HepG2 (cell line): ENCODE data around the gene REEP2. TPM values are rescaled to one million over a fixed set of nuclear protein-coding genes. Genes with fewer than 3 reads are reported as not detected.

Source experiments
- ATAC-seq: fragments of 200-7000 bp; cut with Tn5 transposase; 3 replicates; pipeline ENCODE4 v1.9.1; 2020; ENCODE audit warnings: mild to moderate bottlenecking, moderate library complexity
- BruUV-seq: library from RNA; stranded (reverse); fragments of 400-500 nt; replicated peaks from 2 replicates; lab custom pipeline; 2021; lab: Mats Ljungman, UMichigan
- CTCF ChIA-PET: fragments of 300-600 bp; formaldehyde crosslinking; extraction: SDS; loops from one replicate; lab custom pipeline; 2021; ENCODE audit warnings: low total read pairs, inconsistent platforms, low intra/inter-chr PET ratio; lab: Yijun Ruan, JAX
- POLR2A ChIA-PET: fragments of 350-600 bp; sonication (Branson Sonifier 250); formaldehyde crosslinking; loops from one replicate; lab custom pipeline; 2020; ENCODE audit warnings: antibody characterized with exemption, inconsistent platforms; lab: Yijun Ruan, JAX
- DNase-seq: peaks from one replicate; pipeline ENCODE4 v3.0.0-alpha.2; 2015; ENCODE audit warnings: low spot score
- FAIRE-seq: peaks from 3 replicates; lab custom pipeline; 2011; peaks lifted over from hg19 to GRCh38; lab: Jason Lieb, UNC
- H2AFZ ChIP-seq: one replicate; pipeline ENCODE4 v1.6.1; 2011; ENCODE audit warnings: low read length, inconsistent platforms
- H3K27ac ChIP-seq: fragments of 300-600 bp; 3 replicates; pipeline ENCODE4 v1.8.0; 2011; ENCODE audit warnings: mixed run types, mild to moderate bottlenecking, mixed read lengths, low read length, inconsistent platforms; ENCODE audit not compliant: insufficient read depth; ENCODE audit errors: extremely low read length
- H3K27me3 ChIP-seq, 2 experiments: fragments of 200-600 bp in 1 of 2; 2 replicates in 1 of 2; 3 replicates in 1 of 2; pipeline versions ENCODE4 v1.6.0 to v1.8.0; 2011; ENCODE audit warnings: low read length in 2 of 2, mild to moderate bottlenecking in 2 of 2, moderate library complexity in 2 of 2, inconsistent platforms in 1 of 2; ENCODE audit not compliant: insufficient read depth in 2 of 2, control insufficient read depth in 1 of 2
- H3K36me3 ChIP-seq, 2 experiments: fragments of 200-600 bp in 1 of 2; replicated peaks in 1 of 2; 2 replicates in 1 of 2; 3 replicates in 1 of 2; pipeline versions ENCODE4 v1.5.1 to v1.8.0; 2011; ENCODE audit warnings: low read length in 2 of 2, inconsistent platforms in 1 of 2; ENCODE audit not compliant: insufficient read depth in 2 of 2, control insufficient read depth in 1 of 2
- H3K4me1 ChIP-seq: 2 replicates; pipeline ENCODE4 v1.5.1; 2012; ENCODE audit warnings: low read length, inconsistent platforms; ENCODE audit not compliant: insufficient read depth
- H3K4me2 ChIP-seq: 2 replicates; pipeline ENCODE4 v1.6.0; 2011; ENCODE audit warnings: low read depth, low read length, inconsistent platforms
- H3K4me3 ChIP-seq, 3 experiments: fragments of 200-600 bp in 1 of 3; sonication (generic), shearing (Covaris generic) in 1 of 3; replicated peaks in 1 of 3; 2 replicates each; pipeline ENCODE4 v1.5.1; 2011 to 2016; ENCODE audit warnings: low read length in 3 of 3, inconsistent platforms in 2 of 3, low read depth in 2 of 3, mild to moderate bottlenecking in 2 of 3, control low read depth in 1 of 3, mixed read lengths in 1 of 3; ENCODE audit not compliant: insufficient read depth in 1 of 3
- H3K79me2 ChIP-seq: one replicate; pipeline ENCODE4 v1.6.1; 2011; ENCODE audit warnings: low read length, inconsistent platforms; ENCODE audit not compliant: insufficient read depth
- H3K9ac ChIP-seq: 2 replicates; pipeline ENCODE4 v1.6.0; 2011; ENCODE audit warnings: mild to moderate bottlenecking, low read depth, low read length, inconsistent platforms; ENCODE audit not compliant: insufficient read depth
- H3K9me3 ChIP-seq: 2 replicates; pipeline ENCODE4 v1.5.1; 2012; ENCODE audit warnings: mild to moderate bottlenecking, low read length
- H4K20me1 ChIP-seq: 2 replicates; pipeline ENCODE4 v1.6.0; 2011; ENCODE audit warnings: inconsistent platforms, mild to moderate bottlenecking, low read length, moderate library complexity; ENCODE audit not compliant: insufficient read depth
- ATRX ChIP-seq: sonication (generic); formaldehyde crosslinking; IDR thresholded peaks from 2 replicates; pipeline ENCODE4 v1.4.0; 2020; ENCODE audit warnings: missing genetic modification reagents, borderline replicate concordance
- CBX2 ChIP-seq, 2 experiments: fragments of 200-600 bp in 1 of 2; sonication (generic); formaldehyde crosslinking in 1 of 2; IDR thresholded peaks; 2 replicates each; pipeline versions ENCODE4 v1.7.0 to v1.8.1; 2018 to 2022; ENCODE audit warnings: low read depth in 2 of 2, low read length in 1 of 2, mild to moderate bottlenecking in 1 of 2, missing genetic modification reagents in 1 of 2
- CTCF ChIP-seq: sonication (generic); formaldehyde crosslinking; IDR thresholded peaks from 2 replicates; pipeline ENCODE4 v1.5.0; 2020; ENCODE audit warnings: mild to moderate bottlenecking, missing genetic modification reagents, moderate library complexity
- DNMT3B ChIP-seq: conservative IDR thresholded peaks from 2 replicates; pipeline ENCODE4 v1.6.1; 2016; ENCODE audit warnings: missing biosample characterization, control low read depth
- GLMP ChIP-seq: sonication (generic); formaldehyde crosslinking; IDR thresholded peaks from 2 replicates; pipeline ENCODE4 v1.9.0; 2021; ENCODE audit warnings: missing genetic modification reagents, mild to moderate bottlenecking, borderline replicate concordance
- NR2F2 ChIP-seq: IDR thresholded peaks from 2 replicates; pipeline ENCODE4 v1.6.1; 2012; ENCODE audit warnings: low read depth, inconsistent platforms, borderline replicate concordance
- NR2F6 ChIP-seq, 2 experiments: IDR thresholded peaks; 2 replicates each; pipeline ENCODE4 v1.6.1; 2016; ENCODE audit warnings: antibody characterized with exemption in 1 of 2, mild to moderate bottlenecking in 1 of 2
- REXO4 ChIP-seq: sonication (generic); formaldehyde crosslinking; IDR thresholded peaks from 2 replicates; pipeline ENCODE4 v1.8.0; 2022; ENCODE audit warnings: missing genetic modification reagents, mild to moderate bottlenecking, borderline replicate concordance
- RXRA ChIP-seq: sonication (generic); formaldehyde crosslinking; IDR thresholded peaks from 2 replicates; pipeline ENCODE4 v1.5.1; 2020; ENCODE audit warnings: missing genetic modification reagents
- SNAI1 ChIP-seq: sonication (generic); formaldehyde crosslinking; IDR thresholded peaks from 2 replicates; pipeline ENCODE4 v1.5.0; 2020; ENCODE audit warnings: mild to moderate bottlenecking, missing genetic modification reagents, borderline replicate concordance
- THAP11 ChIP-seq: IDR thresholded peaks from 2 replicates; pipeline ENCODE4 v1.6.1; 2016; ENCODE audit warnings: missing biosample characterization, missing genetic modification reagents
- ZFP1 ChIP-seq: IDR thresholded peaks from 2 replicates; pipeline ENCODE4 v1.6.1; 2016
- ZMAT3 ChIP-seq: sonication (generic); formaldehyde crosslinking; conservative IDR thresholded peaks from 2 replicates; pipeline ENCODE4 v1.7.0; 2021; ENCODE audit warnings: missing genetic modification reagents
- ZNF660 ChIP-seq: sonication (generic); formaldehyde crosslinking; IDR thresholded peaks from 2 replicates; pipeline ENCODE4 v1.5.1; 2020; ENCODE audit warnings: mild to moderate bottlenecking, low read depth, missing genetic modification reagents, borderline replicate concordance
- ZNF670 ChIP-seq: sonication (generic); formaldehyde crosslinking; IDR thresholded peaks from 2 replicates; pipeline ENCODE4 v1.8.0; 2022; ENCODE audit warnings: mild to moderate bottlenecking, missing genetic modification reagents, borderline replicate concordance
- WGBS: methylation state at CpG from one replicate; pipeline ENCODE4 v1.1.6; 2017; ENCODE audit warnings: low lambda C conversion rate; 5-methylcytosine and 5-hydroxymethylcytosine counted together
- in situ Hi-C: cut with HindIII; loops from 2 replicates; pipeline ENCODE4 v1.10.0; 2017; ENCODE audit warnings: low pct_unique_long_range_greater_than_20kb; ENCODE audit not compliant: extremely low pct_ligation_motif_present
- intact Hi-C: fragments of 100-400 bp; cut with micrococcal nuclease; formaldehyde crosslinking; loops from one replicate; pipeline ENCODE4 v1.10.0; 2022; ENCODE audit not compliant: unreplicated experiment
- polyA plus RNA-seq, 8 experiments: library from polyadenylated mRNA; depleted of rRNA in 3 of 8; stranded (reverse) in 7 of 8; unstranded in 1 of 8; fragments of >200 nt; fragmentation: Illumina TruSeq in 4 of 8; extraction: Trizol in 4 of 8; gene quantifications; 2 replicates each; pipeline versions ENCODE4 v1.2.1 to v1.2.3, GENCODE V29; 2011 to 2016; ENCODE audit warnings: low read depth in 4 of 8, missing spikeins in 1 of 8, mixed read lengths in 1 of 8; ENCODE audit not compliant: insufficient read depth in 1 of 8
- total RNA-seq, 5 experiments: library from RNA; depleted of rRNA; stranded (reverse); fragments of >200 nt; fragmentation: Illumina TruSeq; extraction: Trizol; gene quantifications; 2 replicates each; pipeline ENCODE4 v1.2.3, GENCODE V29; 2016; ENCODE audit warnings: low read depth in 1 of 5

REEP2 gene
- total and polyA plus RNA-seq, 2 of the 13 experiments (the other 11 are each of a cell fraction or from before 2014, with no cell fraction given), result 5.3 to 7.8 TPM

- no peak for DNase-seq
- in situ Hi-C loops (loop anchor here (10.0 kb wide), 1 partner anchor 61 kb away; no protein-coding TSS in a partner anchor), intact Hi-C loops (no loop called here)
- peak; percentile 3 for ATAC-seq
- H3K9ac ChIP-seq, result no peak overlapping the region
- peak overlapping the region; percentile 65 for H3K4me2 ChIP-seq
- POLR2A ChIA-PET, result interaction anchor here (2.4 kb wide), 1 partner anchor 21 kb away, joined by 9 read pairs; the partner anchor contains the start of gene EGR1
- H4K20me1 ChIP-seq, result no peaks in the 10 kb centered on the region
- CTCF ChIA-PET, result no interaction called here
- no peaks in the 10 kb centered on the region for H3K79me2 ChIP-seq
- H3K9me3 ChIP-seq, result no peaks in the 10 kb centered on the region
- peaks cover 0 to 11% of the 10 kb centered on the region in 2 experiments; a peak in 3 of 5 replicates for H3K27me3 ChIP-seq
- H3K4me1 ChIP-seq, result peaks cover 61% of the 10 kb centered on the region
- 66% methylated on average over 7 of the region's 13 CpGs for WGBS
- no peak overlapping the region for H3K27ac ChIP-seq
- no peaks in the 10 kb centered on the region for H3K36me3 ChIP-seq
- FAIRE-seq, result no peak
- no TSS peak for BruUV-seq
- TF ChIP-seq DNMT3B (CRISPR knock-in tag) (no peak), ZNF670 (CRISPR knock-in tag) (no peak), ZNF660 (CRISPR knock-in tag) (no peak), ZMAT3 (CRISPR knock-in tag) (no peak), RXRA (CRISPR knock-in tag) (no peak), CTCF (no peak), THAP11 (CRISPR knock-in tag) (no peak), CBX2 (IDR thresholded peaks at IDR 0.05; ENCODE audit: low read depth, low read length) (no peak), CBX2 (CRISPR knock-in tag; IDR thresholded peaks at IDR 0.05; ENCODE audit: low read depth) (no peak), REXO4 (no peak), NR2F2 (no peak), SNAI1 (no peak), ATRX (no peak), ZFP1 (no peak), GLMP (CRISPR knock-in tag) (no peak), NR2F6 (IDR thresholded peaks at IDR 0.05) (no peak), NR2F6 (CRISPR knock-in tag; IDR thresholded peaks at IDR 0.05) (no peak)
- no peak overlapping the region for H2AFZ ChIP-seq
- peak overlapping the region in 1 of 3 experiments; percentile 51; a peak in 2 of 6 replicates for H3K4me3 ChIP-seq
Measured at GRCh38 chr5:138444078-138444773, 5.4 kb downstream of the REEP2 start.
